ENCODE results near the gene PRR15. TPM values are rescaled to one million over a fixed set of nuclear protein-coding genes. Genes with fewer than 3 reads are reported as not detected.

The PRR15 gene, protein sequence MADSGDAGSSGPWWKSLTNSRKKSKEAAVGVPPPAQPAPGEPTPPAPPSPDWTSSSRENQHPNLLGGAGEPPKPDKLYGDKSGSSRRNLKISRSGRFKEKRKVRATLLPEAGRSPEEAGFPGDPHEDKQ
- not detected in 2 replicates for total RNA-seq

DNA sequence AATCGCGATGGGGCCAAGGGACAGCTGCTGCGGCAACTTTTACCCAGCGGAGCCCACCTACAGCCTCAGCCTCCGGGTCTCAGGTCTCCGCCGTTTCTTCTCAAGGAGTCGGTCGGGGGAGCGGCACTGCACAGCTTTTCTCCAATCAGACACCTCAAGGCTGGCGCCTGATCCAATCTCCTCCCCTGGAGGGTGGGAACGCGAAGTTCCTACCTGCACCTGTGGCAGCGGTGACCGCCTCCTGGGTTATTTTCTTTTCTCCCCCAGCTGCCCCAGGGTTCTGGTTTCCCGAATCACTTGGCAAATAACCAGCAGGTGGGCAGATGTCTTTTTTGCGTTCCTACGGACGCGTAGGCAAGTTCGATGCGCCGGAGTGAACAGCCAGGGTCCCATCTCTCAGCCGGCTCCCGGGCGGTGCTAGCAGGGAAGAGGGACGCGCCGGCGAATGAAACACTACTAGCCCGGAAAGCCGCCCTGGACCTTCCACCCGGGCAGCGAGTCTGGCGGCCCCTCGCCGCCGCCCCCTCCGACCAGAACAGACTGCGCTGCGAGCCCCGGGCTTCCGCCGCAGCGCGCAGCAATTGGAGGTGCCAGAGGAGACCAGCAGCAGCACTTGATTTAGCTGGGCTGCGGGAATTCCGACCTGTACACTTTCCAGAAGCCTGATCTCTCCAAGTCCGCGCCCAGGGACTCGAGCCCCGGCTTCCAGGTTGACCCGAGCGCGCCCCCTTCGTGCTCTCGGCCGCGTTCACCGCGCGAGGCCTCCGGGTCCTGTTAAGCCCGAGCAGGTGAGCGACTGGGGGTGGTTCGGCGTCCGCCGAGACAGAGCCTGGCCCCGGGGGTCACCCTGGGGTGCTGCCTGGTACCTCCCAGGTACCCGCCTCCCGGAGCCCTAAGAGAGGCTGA, at the start of gene PRR15:
Gene PRR15 (plus strand): TSS at position 246 of the 906 bp plus-strand sequence. CDS start 2,495 bp downstream, outside the sequence.

Other genes with a start within 250 kb of the PRR15 start
- gene WIPF3, start 242.7 kb downstream of the PRR15 start, total RNA-seq, result not detected in 2 replicates

Data from hair follicle dermal papilla cell (primary cell).